Osteoblast (primary cell): Measurements from ENCODE around the gene C1R. TPM values are rescaled to one million over a fixed set of nuclear protein-coding genes. Genes with fewer than 3 reads are reported as not detected.

ENCODE experiments used
- DNase-seq: peaks from one replicate; pipeline ENCODE4 v3.0.0; 2011; ENCODE audit warnings: low spot score, mixed read lengths; ENCODE audit not compliant: insufficient read length; ENCODE audit errors: missing footprints
- H2AFZ ChIP-seq: 2 replicates; pipeline ENCODE4 v1.6.0; 2011; ENCODE audit warnings: mild to moderate bottlenecking, low read length
- H3K27ac ChIP-seq: 2 replicates; pipeline ENCODE4 v1.5.1; 2011; ENCODE audit warnings: mild to moderate bottlenecking, low read depth, low read length, moderate library complexity
- H3K27me3 ChIP-seq: 2 replicates; pipeline ENCODE4 v1.6.0; 2012; ENCODE audit warnings: mild to moderate bottlenecking, control low read depth, inconsistent platforms, low read length, moderate library complexity; ENCODE audit not compliant: insufficient read depth
- H3K36me3 ChIP-seq: 2 replicates; pipeline ENCODE4 v1.5.1; 2011; ENCODE audit warnings: mild to moderate bottlenecking, low read length, control low read depth, moderate library complexity; ENCODE audit not compliant: insufficient read depth
- H3K4me1 ChIP-seq: 2 replicates; pipeline ENCODE4 v1.5.1; 2011; ENCODE audit warnings: mild to moderate bottlenecking, low read length, control low read depth, moderate library complexity; ENCODE audit not compliant: insufficient read depth
- H3K4me2 ChIP-seq: 2 replicates; pipeline ENCODE4 v1.6.0; 2011; ENCODE audit warnings: mild to moderate bottlenecking, low read length; ENCODE audit not compliant: insufficient read depth
- H3K4me3 ChIP-seq: fragments of 200-600 bp; sonication (generic); 3 replicates; pipeline ENCODE4 v1.5.1; 2012; ENCODE audit warnings: mild to moderate bottlenecking, low read length, inconsistent platforms; ENCODE audit not compliant: insufficient read depth
- H3K79me2 ChIP-seq: 2 replicates; pipeline ENCODE4 v1.6.0; 2012; ENCODE audit warnings: mild to moderate bottlenecking, low read length, control low read depth, inconsistent platforms; ENCODE audit not compliant: insufficient read depth
- H3K9me3 ChIP-seq: 2 replicates; pipeline ENCODE4 v1.5.1; 2011; ENCODE audit warnings: low read depth, low read length, control low read depth
- H4K20me1 ChIP-seq: 2 replicates; pipeline ENCODE4 v1.6.0; 2012; ENCODE audit warnings: mild to moderate bottlenecking, low read length, control low read depth; ENCODE audit not compliant: insufficient read depth
- total RNA-seq: library from RNA; depleted of rRNA; stranded (reverse); fragments of >200 nt; gene quantifications from 2 replicates; pipeline ENCODE4 v1.2.3, GENCODE V29; 2012
- TF ChIP-seq, protein P1 (sequence below): IDR thresholded peaks from 2 replicates; pipeline ENCODE4 v1.5.1; 2011; ENCODE audit warnings: mild to moderate bottlenecking, low read depth, low read length, moderate library complexity; ENCODE audit errors: extremely low read depth

The C1R gene
- total RNA-seq, 1 donor, result 330 TPM

DNA sequence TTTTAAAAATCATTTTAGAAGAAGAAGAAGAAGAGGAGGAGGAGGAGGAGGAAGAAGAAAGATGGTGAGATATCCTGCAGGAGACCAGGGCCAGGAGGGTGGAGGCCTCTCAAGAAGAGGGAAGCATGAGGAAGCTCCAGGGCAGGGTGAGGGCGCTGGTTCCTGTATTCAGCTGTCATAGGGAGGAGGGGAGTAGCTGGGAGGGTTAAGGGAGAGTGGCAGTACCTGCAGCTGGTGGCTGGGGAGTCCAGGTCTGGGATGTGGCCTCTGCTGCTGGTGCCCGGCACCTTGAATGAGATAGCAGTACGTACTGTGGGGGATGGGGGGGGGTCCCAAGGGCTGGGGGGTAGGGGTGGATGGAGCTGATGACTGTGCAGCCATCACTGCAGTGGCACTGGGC lies 26.6 kb upstream of the C1R start:
- Histone ChIP-seq H4K20me1 (no peaks in the 10 kb centered on the region), H3K36me3 (peaks cover 5% of the 10 kb centered on the region), H3K4me1 (no peaks in the 10 kb centered on the region), H2AFZ (no peak overlapping the region), H3K4me3 (no peak overlapping the region), H3K27ac (no peak overlapping the region), H3K79me2 (no peaks in the 10 kb centered on the region), H3K4me2 (no peak overlapping the region), H3K9me3 (no peaks in the 10 kb centered on the region), H3K27me3 (no peaks in the 10 kb centered on the region)
- TF ChIP-seq, protein P1, sequence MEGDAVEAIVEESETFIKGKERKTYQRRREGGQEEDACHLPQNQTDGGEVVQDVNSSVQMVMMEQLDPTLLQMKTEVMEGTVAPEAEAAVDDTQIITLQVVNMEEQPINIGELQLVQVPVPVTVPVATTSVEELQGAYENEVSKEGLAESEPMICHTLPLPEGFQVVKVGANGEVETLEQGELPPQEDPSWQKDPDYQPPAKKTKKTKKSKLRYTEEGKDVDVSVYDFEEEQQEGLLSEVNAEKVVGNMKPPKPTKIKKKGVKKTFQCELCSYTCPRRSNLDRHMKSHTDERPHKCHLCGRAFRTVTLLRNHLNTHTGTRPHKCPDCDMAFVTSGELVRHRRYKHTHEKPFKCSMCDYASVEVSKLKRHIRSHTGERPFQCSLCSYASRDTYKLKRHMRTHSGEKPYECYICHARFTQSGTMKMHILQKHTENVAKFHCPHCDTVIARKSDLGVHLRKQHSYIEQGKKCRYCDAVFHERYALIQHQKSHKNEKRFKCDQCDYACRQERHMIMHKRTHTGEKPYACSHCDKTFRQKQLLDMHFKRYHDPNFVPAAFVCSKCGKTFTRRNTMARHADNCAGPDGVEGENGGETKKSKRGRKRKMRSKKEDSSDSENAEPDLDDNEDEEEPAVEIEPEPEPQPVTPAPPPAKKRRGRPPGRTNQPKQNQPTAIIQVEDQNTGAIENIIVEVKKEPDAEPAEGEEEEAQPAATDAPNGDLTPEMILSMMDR, result no peak
- no peak for DNase-seq

DNA sequence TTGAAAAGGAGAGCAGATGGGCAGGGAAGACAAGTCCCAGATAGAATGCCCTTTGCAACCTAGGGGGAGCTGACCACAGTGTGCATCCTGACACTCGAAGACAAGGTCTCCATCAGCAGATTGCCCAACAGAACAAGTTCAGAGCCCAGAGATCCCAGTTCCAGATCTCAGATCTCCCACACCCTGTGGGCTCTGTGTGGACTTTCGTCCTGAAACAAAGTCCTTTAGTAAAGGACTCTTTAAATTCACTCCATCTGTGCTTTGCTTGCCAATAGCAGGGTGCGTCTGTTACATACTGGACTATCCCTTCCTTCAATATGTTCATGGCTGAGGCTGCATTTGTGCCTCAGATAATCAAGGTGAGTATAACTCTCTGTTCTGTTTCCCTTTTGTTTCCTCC lies 25.4 kb upstream of the C1R start:
- no peaks in the 10 kb centered on the region for H3K27me3 ChIP-seq
- no peak overlapping the region for H3K27ac ChIP-seq
- TF ChIP-seq, protein P1, result no peak
- no peak overlapping the region for H3K4me2 ChIP-seq
- no peaks in the 10 kb centered on the region for H4K20me1 ChIP-seq
- H2AFZ ChIP-seq, result no peak overlapping the region
- H3K4me3 ChIP-seq, result no peak overlapping the region
- no peaks in the 10 kb centered on the region for H3K79me2 ChIP-seq
- no peak for DNase-seq
- peaks cover 5% of the 10 kb centered on the region for H3K36me3 ChIP-seq
- H3K9me3 ChIP-seq, result no peaks in the 10 kb centered on the region
- H3K4me1 ChIP-seq, result no peaks in the 10 kb centered on the region

DNA sequence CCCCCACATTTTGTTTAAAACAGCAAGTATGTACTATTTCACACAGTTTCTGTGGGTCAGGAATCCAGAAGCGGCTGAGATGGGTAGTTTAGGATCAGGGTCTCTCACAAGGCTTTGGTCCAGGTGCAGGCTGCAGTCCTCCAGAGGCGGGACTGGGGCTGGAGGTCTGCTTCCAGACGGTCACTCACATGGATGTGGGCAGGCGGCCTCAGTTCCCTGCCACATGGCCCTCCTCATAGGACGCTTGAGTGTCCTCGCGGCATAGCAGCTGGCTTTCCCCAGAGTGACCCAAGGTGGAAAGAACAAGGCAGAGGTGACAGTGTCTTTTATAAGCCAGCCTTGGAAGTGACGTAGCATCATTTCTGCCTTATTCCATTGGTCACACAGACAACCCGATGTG lies 24.7 kb upstream of the C1R start:
- H4K20me1 ChIP-seq, result no peaks in the 10 kb centered on the region
- no peaks in the 10 kb centered on the region for H3K9me3 ChIP-seq
- peaks cover 5% of the 10 kb centered on the region for H3K36me3 ChIP-seq
- H3K4me3 ChIP-seq, result no peak overlapping the region
- no peak overlapping the region for H3K27ac ChIP-seq
- H3K4me1 ChIP-seq, result no peaks in the 10 kb centered on the region
- no peaks in the 10 kb centered on the region for H3K27me3 ChIP-seq
- H3K4me2 ChIP-seq, result no peak overlapping the region
- no peaks in the 10 kb centered on the region for H3K79me2 ChIP-seq
- TF ChIP-seq, protein P1, result no peak
- no peak for DNase-seq
- H2AFZ ChIP-seq, result no peak overlapping the region

DNA sequence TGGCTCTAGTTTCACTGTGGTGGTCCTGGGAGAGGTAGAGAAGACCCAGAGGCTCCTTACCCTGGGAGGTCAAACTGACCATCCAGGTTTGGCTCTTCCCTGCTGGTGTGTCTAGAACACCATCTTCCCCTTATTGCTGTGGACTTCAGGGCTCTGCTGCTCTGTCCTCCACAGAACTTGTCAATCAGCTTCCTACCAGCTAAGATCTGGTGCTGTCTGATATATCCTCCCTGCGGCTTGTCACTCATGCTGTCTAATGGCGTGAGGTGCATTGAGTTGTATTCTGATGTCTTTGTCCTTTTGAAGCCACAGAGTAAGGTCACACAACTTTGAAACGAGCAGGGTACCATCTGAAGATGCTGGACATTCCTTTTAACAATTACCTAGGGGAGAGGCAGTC lies 24.0 kb upstream of the C1R start:
- no peak overlapping the region for H2AFZ ChIP-seq
- no peaks in the 10 kb centered on the region for H3K9me3 ChIP-seq
- TF ChIP-seq, protein P1, result no peak
- H3K79me2 ChIP-seq, result no peaks in the 10 kb centered on the region
- H3K4me2 ChIP-seq, result no peak overlapping the region
- no peak for DNase-seq
- peaks cover 5% of the 10 kb centered on the region for H3K36me3 ChIP-seq
- no peaks in the 10 kb centered on the region for H3K4me1 ChIP-seq
- H3K4me3 ChIP-seq, result no peak overlapping the region
- no peaks in the 10 kb centered on the region for H3K27me3 ChIP-seq
- H4K20me1 ChIP-seq, result no peaks in the 10 kb centered on the region
- no peak overlapping the region for H3K27ac ChIP-seq
